Gastrocnemius medialis (tissue), 4 donors: ENCODE data around the gene OR2M5.

Experiments
- CTCF ChIP-seq, 5 experiments: fragments of 450-650 bp in 3 of 5; fragments of 200-600 bp in 2 of 5; sonication (generic) in 2 of 5; IDR thresholded peaks in 4 of 5; conservative IDR thresholded peaks in 1 of 5; 1 replicate in 4 of 5; 2 replicates in 1 of 5; pipeline ENCODE4 v1.5.1; 2016 to 2019; ENCODE audit warnings: antibody characterized with exemption in 5 of 5, mild to moderate bottlenecking in 3 of 5, moderate library complexity in 3 of 5
- POLR2A ChIP-seq, 2 donors: fragments of 450-650 bp; IDR thresholded peaks; one replicate each; pipeline ENCODE4 v1.6.1; 2017; ENCODE audit warnings: antibody characterized with exemption in 2 of 2, mild to moderate bottlenecking in 2 of 2, moderate library complexity in 2 of 2

GRCh38 chr1:248164031-248164430 lies 19.1 kb downstream of the OR2M5 start:
- TF ChIP-seq CTCF (IDR thresholded peaks at IDR 0.05 in 4 of 5, conservative IDR thresholded peaks at IDR 0.05 in 1 of 5) (no peak), POLR2A (IDR thresholded peaks at IDR 0.05) (no peak)
